GM18502 (cell line): ENCODE measurements around the gene RFPL3.

Experiments
- ATAC-seq: cut with Tn5 transposase; IDR thresholded peaks from one replicate; pipeline ENCODE4 v1.9.1; 2021; ENCODE audit warnings: mild to moderate bottlenecking; ENCODE audit not compliant: unreplicated experiment, poor library complexity

Gene RFPL3

GRCh38 chr22:32407312-32407711, 49.6 kb downstream of the RFPL3 start:
- ATAC-seq = no peak

GRCh38 chr22:32407936-32408335, 50.3 kb downstream of the RFPL3 start:
- ATAC-seq = no peak

GRCh38 chr22:32409977-32410376, 52.3 kb downstream of the RFPL3 start:
- ATAC-seq = no peak

- no peak for ATAC-seq
Observed at GRCh38 chr22:32410459-32410858, 52.8 kb downstream of the RFPL3 start.
